MCF 10A (cell line): ENCODE data around the gene PTCH1. TPM values are rescaled to one million over a fixed set of nuclear protein-coding genes. Genes with fewer than 3 reads are reported as not detected.

ENCODE experiments used
- BruUV-seq: library from RNA; stranded (reverse); fragments of 400-500 nt; replicated peaks from 2 replicates; lab custom pipeline; 2021; lab: Mats Ljungman, UMichigan
- CTCF ChIA-PET: fragments of 300-600 bp; sonication (Branson Sonifier 250); formaldehyde crosslinking; extraction: SDS; loops from one replicate; lab custom pipeline; 2021; ENCODE audit warnings: antibody characterized with exemption, inconsistent platforms; lab: Yijun Ruan, JAX
- POLR2A ChIA-PET: fragments of 300-600, 350-650 bp; sonication (Branson Sonifier 250); formaldehyde crosslinking; extraction: SDS; loops from one replicate; lab custom pipeline; 2020; ENCODE audit warnings: antibody characterized with exemption, inconsistent platforms; lab: Yijun Ruan, JAX
- DNase-seq: peaks from one replicate; pipeline ENCODE4 v3.0.0-alpha.2; 2018; ENCODE audit not compliant: unreplicated experiment
- H3K27ac Mint-ChIP-seq: one replicate; pipeline ENCODE4 v1.8.0; 2022; ENCODE audit warnings: mild to moderate bottlenecking, low read depth, mixed read lengths; ENCODE audit not compliant: unreplicated experiment
- H3K27me3 Mint-ChIP-seq: one replicate; pipeline ENCODE4 v1.8.0; 2022; ENCODE audit warnings: mixed read lengths; ENCODE audit not compliant: insufficient read depth, unreplicated experiment
- H3K36me3 Mint-ChIP-seq: one replicate; pipeline ENCODE4 v1.8.0; 2022; ENCODE audit warnings: mild to moderate bottlenecking, moderate library complexity, mixed read lengths; ENCODE audit not compliant: insufficient read depth, unreplicated experiment
- H3K4me1 Mint-ChIP-seq: one replicate; pipeline ENCODE4 v1.8.0; 2022; ENCODE audit warnings: mixed read lengths; ENCODE audit not compliant: insufficient read depth, unreplicated experiment
- H3K4me3 Mint-ChIP-seq: one replicate; pipeline ENCODE4 v1.8.0; 2022; ENCODE audit warnings: mild to moderate bottlenecking, moderate library complexity, mixed read lengths; ENCODE audit not compliant: unreplicated experiment
- H3K9me3 Mint-ChIP-seq: one replicate; pipeline ENCODE4 v1.8.0; 2022; ENCODE audit warnings: mixed read lengths; ENCODE audit not compliant: unreplicated experiment
- CTCF ChIP-seq: fragments of 200-600 bp; IDR thresholded peaks from one replicate; pipeline ENCODE4 v1.8.0; 2022; ENCODE audit warnings: antibody characterized with exemption, mild to moderate bottlenecking; ENCODE audit not compliant: unreplicated experiment
- intact Hi-C: fragments of 100-400 bp; cut with micrococcal nuclease; formaldehyde crosslinking; loops from 2 replicates; pipeline ENCODE4 v1.14.1; 2022
- total RNA-seq: library from RNA; stranded (reverse); gene quantifications from 2 replicates; pipeline ENCODE4 v1.2.3, GENCODE V29; 2022

The PTCH1 gene
- total RNA-seq, 1 experiment from 2014 or later, result 3.6 TPM

DNA sequence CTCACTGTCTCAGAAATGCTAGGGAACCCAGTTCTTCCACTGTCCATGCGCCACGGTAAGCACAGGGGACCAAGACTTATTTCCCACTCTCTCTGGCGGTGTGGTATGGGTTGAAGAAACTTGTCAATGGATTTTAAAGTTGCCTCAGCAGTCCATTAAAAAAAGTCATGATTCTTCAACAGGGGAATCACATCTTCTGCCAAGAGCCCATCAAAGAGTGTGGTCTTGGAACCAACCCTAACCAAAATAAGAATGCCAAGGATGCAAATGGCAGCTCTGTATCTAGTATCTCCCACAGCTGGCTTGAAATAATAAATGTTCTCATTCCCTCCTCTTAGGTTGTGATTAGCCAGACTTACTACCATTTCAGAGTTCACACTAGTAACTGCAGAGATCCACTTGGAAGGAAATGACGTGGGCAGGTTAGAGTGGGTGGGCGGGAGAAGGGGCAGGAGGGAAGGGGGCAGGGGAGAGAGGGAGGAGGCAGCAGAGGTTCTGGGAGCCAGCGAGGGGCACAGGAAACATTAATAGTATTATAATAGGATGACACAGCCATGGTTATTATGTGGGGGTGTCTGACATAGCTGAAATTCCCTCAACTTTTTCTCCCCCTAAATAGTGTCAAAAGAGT, 17.6 kb downstream of the PTCH1 start:
- DNase-seq, result no peak
- no peak for TF ChIP-seq CTCF
- H3K4me1 Mint-ChIP-seq, result no peaks in the 10 kb centered on the region
- CTCF ChIA-PET, result interaction anchor here (0.7 kb wide), 1 partner anchor 177 kb away, joined by 3 read pairs; no protein-coding TSS in a partner anchor
- POLR2A ChIA-PET, result interaction anchor here (1.0 to 1.2 kb wide), 2 partner anchors 8 to 11 kb away, joined by 3 to 4 read pairs; no protein-coding TSS in a partner anchor
- H3K4me3 Mint-ChIP-seq, result no peak overlapping the region
- no peaks in the 10 kb centered on the region for H3K36me3 Mint-ChIP-seq
- intact Hi-C loops, result no loop called here
- no peaks in the 10 kb centered on the region for H3K9me3 Mint-ChIP-seq
- no peaks in the 10 kb centered on the region for H3K27me3 Mint-ChIP-seq
- no peak overlapping the region for H3K27ac Mint-ChIP-seq
- BruUV-seq, result no TSS peak

GRCh38 chr9:95498641-95499040, 18.1 kb downstream of the PTCH1 start:
- no peaks in the 10 kb centered on the region for H3K27me3 Mint-ChIP-seq
- no peaks in the 10 kb centered on the region for H3K4me1 Mint-ChIP-seq
- DNase-seq, result no peak
- ChIA-PET CTCF (no interaction called here), POLR2A (interaction anchor here (1.2 kb wide), 1 partner anchor 8 kb away, joined by 4 read pairs; no protein-coding TSS in a partner anchor)
- no peak overlapping the region for H3K4me3 Mint-ChIP-seq
- no peak overlapping the region for H3K27ac Mint-ChIP-seq
- TF ChIP-seq CTCF, result no peak
- no peaks in the 10 kb centered on the region for H3K36me3 Mint-ChIP-seq
- no peaks in the 10 kb centered on the region for H3K9me3 Mint-ChIP-seq
- intact Hi-C loops, result no loop called here
- BruUV-seq, result no TSS peak

DNA sequence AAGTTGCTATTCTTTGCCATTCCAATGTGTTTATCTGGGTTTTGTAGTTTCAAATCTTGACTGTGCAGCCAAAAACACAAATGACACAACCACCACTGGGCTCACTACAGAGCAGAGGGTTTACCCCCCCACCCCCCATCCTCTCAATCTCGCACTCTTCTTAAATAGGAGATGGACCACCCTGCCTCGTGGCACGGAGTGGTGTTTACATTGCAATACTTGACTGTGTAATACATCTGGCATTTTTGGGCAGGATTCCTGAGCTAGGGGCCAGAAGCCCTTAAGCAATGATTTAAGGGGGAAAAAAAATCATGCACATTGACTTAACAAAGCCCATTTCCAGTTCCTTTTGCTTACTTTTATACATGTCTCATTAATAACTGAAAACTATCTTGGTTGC, 19.0 kb downstream of the PTCH1 start:
- Mint-ChIP-seq H3K9me3 (no peaks in the 10 kb centered on the region), H3K27me3 (no peaks in the 10 kb centered on the region), H3K4me3 (no peak overlapping the region), H3K4me1 (no peaks in the 10 kb centered on the region), H3K36me3 (no peaks in the 10 kb centered on the region), H3K27ac (no peak overlapping the region)
- BruUV-seq, result no TSS peak
- POLR2A ChIA-PET, result no interaction called here
- DNase-seq, result no peak
- CTCF ChIA-PET, result no interaction called here
- intact Hi-C loops, result no loop called here
- TF ChIP-seq CTCF, result no peak

GRCh38 chr9:95496687-95497086, 20.1 kb downstream of the PTCH1 start:
- ChIA-PET POLR2A (interaction anchor here (0.5 to 0.7 kb wide), 2 partner anchors 27 to 1195 kb away, joined by 3 to 4 read pairs; no protein-coding TSS in a partner anchor), CTCF (interaction anchor here (0.7 kb wide), 1 partner anchor 721 kb away, joined by 4 read pairs; no protein-coding TSS in a partner anchor)
- H3K4me1 Mint-ChIP-seq, result no peaks in the 10 kb centered on the region
- no peak overlapping the region for H3K27ac Mint-ChIP-seq
- no peaks in the 10 kb centered on the region for H3K27me3 Mint-ChIP-seq
- DNase-seq, result no peak
- no peaks in the 10 kb centered on the region for H3K36me3 Mint-ChIP-seq
- no peaks in the 10 kb centered on the region for H3K9me3 Mint-ChIP-seq
- H3K4me3 Mint-ChIP-seq, result no peak overlapping the region
- no TSS peak for BruUV-seq
- intact Hi-C loops, result no loop called here
- no peak for TF ChIP-seq CTCF
